ENCODE measurements around the gene ZNF229. TPM values are rescaled to one million over a fixed set of nuclear protein-coding genes. Genes with fewer than 3 reads are reported as not detected.

The ZNF229 gene
- polyA plus RNA-seq, 3 donors = 16.5 to 16.6 (median 16.5) TPM

Other genes starting within 250 kb of the ZNF229 start
- gene ZNF227, start 235.9 kb downstream of the ZNF229 start, polyA plus RNA-seq (ENCODE audit: insufficient read length in 3 of 3) = 10 to 100 TPM; 25.4 to 27.6 (median 26.1) TPM
- 1 to 10 TPM; 5.5 to 9.3 (median 6.1) TPM for gene ZNF233, start 188.6 kb downstream of the ZNF229 start, polyA plus RNA-seq (ENCODE audit: insufficient read length in 3 of 3)
- 10 to 100 TPM; 10.3 to 14.2 (median 12.1) TPM for gene ZNF235, start 143.4 kb downstream of the ZNF229 start, polyA plus RNA-seq (ENCODE audit: insufficient read length in 3 of 3)
- gene ZNF112, start 91.8 kb downstream of the ZNF229 start, polyA plus RNA-seq (ENCODE audit: insufficient read length in 3 of 3) = 10 to 100 TPM; 11.3 to 13.1 (median 12.1) TPM
- gene ZNF285, start 46.9 kb downstream of the ZNF229 start, polyA plus RNA-seq (ENCODE audit: insufficient read length in 3 of 3) = 10 to 100 TPM; 11.4 to 14.3 (median 11.4) TPM
- gene ZNF180, start 52.0 kb upstream of the ZNF229 start, polyA plus RNA-seq (ENCODE audit: insufficient read length in 3 of 3) = 10 to 100 TPM; 15.3 to 16.4 (median 16.2) TPM
- gene CEACAM20, start 81.2 kb upstream of the ZNF229 start, polyA plus RNA-seq (ENCODE audit: insufficient read length in 3 of 3) = not detected
- 1 to 10 TPM in 2 of 3 donors, under 1 TPM in 1; 0.95 to 2.0 (median 1.3) TPM for gene IGSF23, start 165.1 kb upstream of the ZNF229 start, polyA plus RNA-seq (ENCODE audit: insufficient read length in 3 of 3)
- gene PVR, start 195.4 kb upstream of the ZNF229 start, polyA plus RNA-seq (ENCODE audit: insufficient read length in 3 of 3) = 10 to 100 TPM; 32.7 to 42.9 (median 41.1) TPM
- 10 to 100 TPM; 10.2 to 24.7 (median 24.3) TPM for gene CEACAM19, start 223.0 kb upstream of the ZNF229 start, polyA plus RNA-seq (ENCODE audit: insufficient read length in 3 of 3)